Measurements from ENCODE around the gene PRR14L. TPM values are rescaled to one million over a fixed set of nuclear protein-coding genes. Genes with fewer than 3 reads are reported as not detected.
A peak's percentile ranks its signal among the peaks of the same experiment; 100 is the strongest.

PRR14L gene
- total RNA-seq, 1 donor from 2014 or later, result 15.3 TPM

GRCh38 chr22:31646186-31647019 lies 103.5 kb downstream of the PRR14L start:
- peak; percentile 90 to 98 for DNase-seq (ENCODE audit: low read depth in 2 of 2)

DNA sequence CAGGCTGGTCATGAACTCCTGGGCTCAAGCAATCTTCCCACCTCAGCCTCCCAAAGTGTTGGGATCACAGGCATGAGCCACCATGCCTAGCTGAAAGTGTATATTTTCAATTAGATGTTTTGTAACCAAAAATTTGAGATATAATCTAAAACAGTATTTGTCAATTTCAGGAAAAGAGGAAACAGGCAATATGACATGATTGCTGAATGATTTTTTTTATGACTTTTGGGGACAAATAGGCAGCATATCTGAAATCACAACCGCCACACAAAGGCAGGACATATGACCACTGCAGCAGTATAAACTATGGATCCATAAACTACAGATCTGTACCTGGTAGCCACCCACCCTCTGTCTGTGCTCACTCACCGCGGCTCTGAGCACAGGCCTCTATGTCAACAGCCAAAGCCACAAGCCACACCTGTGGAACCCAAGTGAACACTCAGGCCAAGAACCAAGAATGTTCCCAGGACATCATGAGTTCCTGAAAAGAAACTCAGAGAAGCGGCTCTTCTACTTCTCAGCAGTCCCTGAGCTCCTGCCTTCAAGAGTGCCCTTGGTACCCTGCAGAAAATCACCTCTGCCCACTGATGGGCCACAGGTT lies 110.4 kb downstream of the PRR14L start:
- no peak for DNase-seq (ENCODE audit: low read depth in 2 of 2)

DNA sequence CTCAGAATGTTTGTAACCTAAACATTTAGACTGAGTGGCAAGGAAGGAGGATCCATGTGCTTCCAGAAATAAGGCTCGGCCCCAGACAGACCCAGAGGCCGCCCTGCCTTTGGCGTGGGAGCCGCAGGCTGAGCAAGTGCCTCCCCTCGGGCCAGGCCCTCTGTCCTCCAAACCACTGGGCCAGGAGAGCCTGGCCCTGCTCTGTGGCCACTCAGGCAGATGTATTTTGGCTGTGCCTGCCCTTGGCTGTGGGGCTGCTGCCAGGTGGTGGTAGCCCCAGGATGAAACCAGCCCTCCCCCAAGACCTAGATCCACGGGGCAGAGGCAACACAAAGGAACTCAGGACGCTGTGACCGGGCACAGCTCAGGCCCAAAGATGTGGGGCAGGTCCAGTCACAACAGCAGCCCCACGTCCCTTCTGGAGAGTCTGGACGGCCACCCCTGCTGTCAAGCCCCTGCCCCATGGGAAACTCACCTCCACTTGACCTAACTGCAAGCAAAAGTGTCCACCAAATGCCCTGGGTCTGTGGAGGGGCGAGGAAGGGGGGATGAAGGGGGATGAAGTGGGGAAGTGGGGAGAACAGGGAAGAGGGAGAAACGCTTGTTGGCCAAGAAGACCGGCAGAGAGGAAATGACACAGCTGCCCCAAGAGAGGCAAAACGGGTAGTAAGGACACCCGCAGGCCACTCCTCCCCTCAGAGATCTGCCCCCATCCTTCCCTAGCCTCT lies 111.9 kb downstream of the PRR14L start:
- peak in 1 of 2 donors; percentile 57 for DNase-seq (ENCODE audit: low read depth in 2 of 2)

DNA sequence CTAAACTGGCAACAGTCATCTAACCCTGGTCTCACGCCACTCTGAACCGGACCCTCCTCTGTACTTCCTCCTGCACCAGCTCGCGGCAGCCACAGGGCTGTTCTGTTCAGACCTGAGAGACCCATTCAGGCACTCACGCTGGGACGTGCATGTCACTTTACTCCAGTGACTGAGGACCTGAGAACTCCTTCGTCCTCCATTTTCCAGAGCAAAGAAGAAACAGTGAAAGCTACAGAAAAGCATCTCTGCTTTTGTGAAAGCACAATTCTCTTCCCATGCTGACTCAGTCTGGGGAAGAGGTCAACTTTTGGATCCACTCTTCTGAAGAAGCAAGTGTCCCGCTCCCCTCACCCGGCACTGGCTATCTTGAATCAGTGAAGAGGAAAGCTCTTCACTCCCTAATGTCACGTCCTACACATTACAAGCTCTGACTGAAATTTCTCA lies 112.5 kb downstream of the PRR14L start:
- DNase-seq (ENCODE audit: low read depth in 2 of 2), result no peak

DNA sequence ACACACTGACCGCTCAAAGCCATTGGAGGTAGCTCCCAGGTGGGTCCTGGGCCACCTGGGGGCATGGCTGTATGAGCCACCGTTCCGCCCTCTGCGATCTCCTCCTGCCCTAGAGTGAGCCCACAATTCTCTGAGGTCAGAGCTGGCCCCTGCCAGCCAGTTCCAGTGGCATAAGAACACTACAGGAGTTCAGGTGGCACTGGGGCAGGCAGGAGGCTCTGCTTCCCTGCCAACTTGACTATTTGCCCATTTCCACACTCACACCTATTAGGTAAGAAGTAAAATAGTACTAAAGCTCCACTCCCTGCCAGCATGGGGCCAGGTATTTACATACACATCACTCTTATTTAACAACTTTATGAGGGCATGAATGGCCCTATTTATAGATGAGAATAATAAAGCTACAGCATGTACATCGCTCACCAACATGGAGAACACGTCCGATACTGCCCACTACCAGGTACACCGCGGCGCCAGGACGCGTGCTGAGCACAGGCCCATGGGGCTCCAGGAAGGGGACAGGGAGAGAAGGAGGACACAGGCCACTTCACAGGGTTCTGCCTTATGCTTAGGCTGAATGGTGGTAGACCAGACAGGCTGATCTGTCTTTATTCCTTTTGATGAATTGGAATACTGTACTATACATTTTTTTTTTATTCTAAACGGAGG lies 114.2 kb downstream of the PRR14L start:
- no peak for DNase-seq (ENCODE audit: low read depth in 2 of 2)

DNA sequence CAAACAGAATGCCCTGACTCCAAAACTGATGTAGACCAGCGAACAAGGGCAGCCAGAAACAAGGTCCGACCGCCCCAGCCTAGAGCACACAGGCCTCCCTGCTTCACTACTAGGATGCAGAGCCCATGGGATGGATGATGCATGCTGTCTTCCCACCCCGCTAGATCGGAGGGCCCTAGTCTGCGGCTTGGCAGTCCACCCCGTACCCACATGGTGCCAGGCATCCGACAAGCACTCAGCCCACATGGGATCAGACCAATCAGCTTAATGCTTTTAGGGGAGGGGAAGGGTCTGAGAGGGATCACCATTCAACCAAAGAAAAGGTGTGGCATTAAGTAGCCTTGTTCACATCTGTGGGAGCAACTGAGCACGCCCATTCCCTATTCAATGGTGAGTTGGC lies 118.5 kb downstream of the PRR14L start:
- DNase-seq (ENCODE audit: low read depth in 2 of 2), result no peak

Other genes with a start within 250 kb of the PRR14L start
- 19.8 and 29.5 TPM in 2 replicates for gene PISD, start 87.9 kb downstream of the PRR14L start, total RNA-seq
- gene DEPDC5, start 3.9 kb upstream of the PRR14L start, total RNA-seq, result 6.7 and 8.5 TPM in 2 replicates
- 106 and 111 TPM in 2 replicates for gene YWHAH, start 194.4 kb upstream of the PRR14L start, total RNA-seq

All from dermis microvascular lymphatic vessel endothelial cell (primary cell).